ENCODE data around the gene CLCN5.

The CLCN5 gene

GRCh38 chrX:50035126-50035525 lies 112.7 kb downstream of the CLCN5 start:
- no peak for DNase-seq (ENCODE audit: low spot score)
- no peak for TF ChIP-seq CTCF (IDR thresholded peaks at IDR 0.05)
- Histone ChIP-seq H3K4me3 (no peak overlapping the region), H3K27ac (no peak overlapping the region)

- H3K4me3 ChIP-seq = no peak overlapping the region
- no peak for DNase-seq (ENCODE audit: low spot score)
- no peak for TF ChIP-seq CTCF (IDR thresholded peaks at IDR 0.05)
- H3K27ac ChIP-seq = no peak overlapping the region
Observed at GRCh38 chrX:50036426-50036825, 114.0 kb downstream of the CLCN5 start.

- Histone ChIP-seq H3K4me3 (no peak overlapping the region), H3K27ac (no peak overlapping the region)
- TF ChIP-seq CTCF (IDR thresholded peaks at IDR 0.05) = no peak
- no peak for DNase-seq (ENCODE audit: low spot score)
Observed at GRCh38 chrX:50045823-50046222, 123.4 kb downstream of the CLCN5 start.

GRCh38 chrX:50049228-50049627 lies 126.8 kb downstream of the CLCN5 start:
- no peak for TF ChIP-seq CTCF (IDR thresholded peaks at IDR 0.05)
- H3K4me3 ChIP-seq = no peak overlapping the region
- H3K27ac ChIP-seq = no peak overlapping the region
- no peak for DNase-seq (ENCODE audit: low spot score)

GRCh38 chrX:50054147-50054546 lies 131.8 kb downstream of the CLCN5 start:
- no peak for DNase-seq (ENCODE audit: low spot score)
- no peak overlapping the region for H3K27ac ChIP-seq
- no peak overlapping the region for H3K4me3 ChIP-seq
- TF ChIP-seq CTCF (IDR thresholded peaks at IDR 0.05) = no peak

- no peak for DNase-seq (ENCODE audit: low spot score)
- no peak overlapping the region for H3K27ac ChIP-seq
- no peak for TF ChIP-seq CTCF (IDR thresholded peaks at IDR 0.05)
- H3K4me3 ChIP-seq = no peak overlapping the region
Observed at GRCh38 chrX:50066318-50066937, 144.0 kb downstream of the CLCN5 start.

GRCh38 chrX:50067435-50068284 lies 145.3 kb downstream of the CLCN5 start:
- no peak overlapping the region for H3K4me3 ChIP-seq
- no peak overlapping the region for H3K27ac ChIP-seq
- no peak for DNase-seq (ENCODE audit: low spot score)
- no peak for TF ChIP-seq CTCF (IDR thresholded peaks at IDR 0.05)
